Colonic mucosa (tissue), 4 donors: ENCODE results near the gene CCDC172. TPM values are rescaled to one million over a fixed set of nuclear protein-coding genes. Genes with fewer than 3 reads are reported as not detected.

ENCODE experiments used
- DNase-seq: peaks from one replicate; pipeline ENCODE4 v3.0.0-alpha.2; 2020
- H3K27ac ChIP-seq: fragments of 200-600 bp; one replicate; pipeline ENCODE4 v1.8.0; 2021
- H3K27me3 ChIP-seq: fragments of 200-600 bp; one replicate; pipeline ENCODE4 v1.8.0; 2021
- H3K36me3 ChIP-seq: fragments of 200-600 bp; one replicate; pipeline ENCODE4 v1.8.0; 2021
- H3K4me1 ChIP-seq: fragments of 200-600 bp; one replicate; pipeline ENCODE4 v1.8.0; 2021; ENCODE audit warnings: mild to moderate bottlenecking
- H3K4me3 ChIP-seq: fragments of 200-600 bp; one replicate; pipeline ENCODE4 v1.8.0; 2021
- H3K9ac ChIP-seq, 2 donors: one replicate each; pipeline ENCODE4 v1.7.0; 2013; ENCODE audit warnings: control low read depth in 2 of 2, low read depth in 2 of 2, low read length in 2 of 2
- H3K9me3 ChIP-seq: fragments of 200-600 bp; one replicate; pipeline ENCODE4 v1.8.0; 2021
- intact Hi-C: fragments of 100-400 bp; cut with DNase I; formaldehyde crosslinking; loops from one replicate; pipeline ENCODE4 v1.14.1; 2022
- total RNA-seq, 2 donors: library from RNA; stranded (reverse); fragmentation: NEBNext Ultra II Directional in 1 of 2; extraction: Animal tissue kit (Norgen Biotek cat#: 25700) in 1 of 2; gene quantifications; one replicate each; pipeline ENCODE4 v1.2.1, GENCODE V29; 2021
- TF ChIP-seq, protein P1 (sequence below): fragments of 200-600 bp; IDR thresholded peaks from one replicate; pipeline ENCODE4 v1.8.0; 2022; ENCODE audit warnings: antibody characterized with exemption, mild to moderate bottlenecking
- donor health status: healthy.
- donor health status: DM: no; HTN: no; CAD: no.
- donor health status: DM: no; HTN: no; CAD: no.

Gene CCDC172
- total RNA-seq, 2 donors from 2014 or later, result not detected

DNA sequence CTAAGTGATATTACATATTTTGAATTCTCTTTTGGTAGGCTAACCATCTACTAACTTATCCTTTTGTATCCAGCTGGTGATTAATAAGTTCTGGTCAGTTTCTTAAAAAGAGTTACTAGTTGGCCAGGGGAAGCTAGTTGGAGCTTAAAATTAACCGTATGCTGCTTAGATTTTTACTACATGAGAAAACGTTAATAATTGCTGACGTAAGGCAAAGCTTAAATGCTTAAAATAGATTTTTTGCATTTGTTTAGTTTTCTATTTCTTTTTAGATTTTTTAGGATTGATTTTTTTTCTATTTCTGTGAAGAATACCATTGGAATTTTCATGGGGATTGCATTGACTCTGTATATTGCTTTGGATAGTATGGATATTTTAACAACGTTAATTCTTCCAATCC is 32.6 kb downstream of the CCDC172 start:
- TF ChIP-seq, protein P1, sequence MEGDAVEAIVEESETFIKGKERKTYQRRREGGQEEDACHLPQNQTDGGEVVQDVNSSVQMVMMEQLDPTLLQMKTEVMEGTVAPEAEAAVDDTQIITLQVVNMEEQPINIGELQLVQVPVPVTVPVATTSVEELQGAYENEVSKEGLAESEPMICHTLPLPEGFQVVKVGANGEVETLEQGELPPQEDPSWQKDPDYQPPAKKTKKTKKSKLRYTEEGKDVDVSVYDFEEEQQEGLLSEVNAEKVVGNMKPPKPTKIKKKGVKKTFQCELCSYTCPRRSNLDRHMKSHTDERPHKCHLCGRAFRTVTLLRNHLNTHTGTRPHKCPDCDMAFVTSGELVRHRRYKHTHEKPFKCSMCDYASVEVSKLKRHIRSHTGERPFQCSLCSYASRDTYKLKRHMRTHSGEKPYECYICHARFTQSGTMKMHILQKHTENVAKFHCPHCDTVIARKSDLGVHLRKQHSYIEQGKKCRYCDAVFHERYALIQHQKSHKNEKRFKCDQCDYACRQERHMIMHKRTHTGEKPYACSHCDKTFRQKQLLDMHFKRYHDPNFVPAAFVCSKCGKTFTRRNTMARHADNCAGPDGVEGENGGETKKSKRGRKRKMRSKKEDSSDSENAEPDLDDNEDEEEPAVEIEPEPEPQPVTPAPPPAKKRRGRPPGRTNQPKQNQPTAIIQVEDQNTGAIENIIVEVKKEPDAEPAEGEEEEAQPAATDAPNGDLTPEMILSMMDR, result no peak
- H3K4me3 ChIP-seq, result no peak overlapping the region
- no peak overlapping the region for H3K9ac ChIP-seq
- H3K36me3 ChIP-seq, result no peaks in the 10 kb centered on the region
- no peaks in the 10 kb centered on the region for H3K27me3 ChIP-seq
- H3K4me1 ChIP-seq, result no peaks in the 10 kb centered on the region
- intact Hi-C loops, result no loop called here
- no peak for DNase-seq
- no peak overlapping the region for H3K27ac ChIP-seq
- no peaks in the 10 kb centered on the region for H3K9me3 ChIP-seq

DNA sequence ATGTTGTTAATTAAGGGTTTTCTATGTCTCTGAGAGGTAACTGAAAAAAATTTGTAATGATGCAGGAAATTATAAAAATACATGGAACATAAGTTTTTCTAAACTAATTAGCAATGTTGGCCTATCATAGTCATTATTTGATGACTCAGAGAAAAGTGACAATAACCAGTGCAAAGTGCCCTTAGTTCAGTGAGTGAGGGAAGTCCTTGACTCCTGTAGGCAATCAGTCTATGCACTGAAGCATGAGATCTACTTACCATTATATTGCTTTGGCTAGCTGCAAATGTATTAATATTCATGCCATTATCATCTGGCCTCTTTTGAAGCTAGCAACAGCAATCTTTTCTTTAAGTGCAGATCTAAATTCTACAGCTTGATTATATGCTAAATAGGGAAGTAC is 40.6 kb downstream of the CCDC172 start:
- no peaks in the 10 kb centered on the region for H3K27me3 ChIP-seq
- H3K36me3 ChIP-seq, result no peaks in the 10 kb centered on the region
- TF ChIP-seq, protein P1, result no peak
- DNase-seq, result no peak
- H3K4me1 ChIP-seq, result no peaks in the 10 kb centered on the region
- no peak overlapping the region for H3K4me3 ChIP-seq
- H3K9ac ChIP-seq, result no peak overlapping the region
- intact Hi-C loops, result no loop called here
- H3K27ac ChIP-seq, result no peak overlapping the region
- no peaks in the 10 kb centered on the region for H3K9me3 ChIP-seq

DNA sequence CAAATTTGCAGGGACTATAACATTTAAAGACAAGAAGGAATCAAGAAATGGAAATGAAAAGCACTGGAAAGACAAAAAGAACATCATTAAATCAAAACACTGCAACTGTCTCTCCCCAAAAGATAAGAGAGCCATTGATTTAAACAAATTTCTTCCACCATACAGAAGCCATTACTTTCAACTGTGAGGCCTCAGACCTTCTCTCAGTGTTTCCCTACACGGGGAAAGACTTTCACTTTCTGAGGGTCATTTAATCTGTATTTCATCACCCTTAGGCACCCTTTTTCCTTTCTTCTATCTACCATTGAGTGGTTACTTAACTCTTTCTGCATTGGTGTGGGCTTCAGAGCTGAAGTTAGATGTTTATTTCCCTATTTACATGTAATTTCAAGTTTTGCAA is 47.5 kb downstream of the CCDC172 start:
- Histone ChIP-seq H3K9me3 (no peaks in the 10 kb centered on the region), H3K36me3 (no peaks in the 10 kb centered on the region), H3K4me3 (no peak overlapping the region), H3K4me1 (no peaks in the 10 kb centered on the region), H3K27ac (no peak overlapping the region), H3K27me3 (no peaks in the 10 kb centered on the region), H3K9ac (no peak overlapping the region)
- no peak for DNase-seq
- TF ChIP-seq, protein P1, result no peak
- intact Hi-C loops, result no loop called here

DNA sequence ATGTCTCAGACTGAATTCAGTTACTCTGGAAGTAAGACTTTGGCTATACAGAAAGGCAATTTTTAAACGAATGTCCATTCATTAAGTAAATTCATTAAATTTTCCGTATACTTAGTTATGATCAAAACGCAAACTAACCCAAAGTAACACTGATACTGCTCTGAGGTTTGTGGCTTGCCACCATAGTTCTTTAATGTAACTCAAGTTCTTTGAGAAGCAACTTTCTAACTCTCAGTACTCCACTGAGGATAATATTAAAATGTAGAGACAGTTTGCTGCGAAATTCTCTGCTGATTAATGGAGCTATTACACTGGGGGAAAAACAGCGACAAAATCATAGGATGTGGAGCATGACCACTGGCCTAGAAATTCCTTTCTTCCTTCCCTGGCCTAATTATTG is 58.0 kb downstream of the CCDC172 start:
- Histone ChIP-seq H3K9ac (no peak overlapping the region), H3K27ac (no peak overlapping the region), H3K4me3 (no peak overlapping the region), H3K4me1 (no peaks in the 10 kb centered on the region), H3K27me3 (no peaks in the 10 kb centered on the region), H3K36me3 (no peaks in the 10 kb centered on the region), H3K9me3 (no peaks in the 10 kb centered on the region)
- TF ChIP-seq, protein P1, result no peak
- intact Hi-C loops, result loop anchor here (10.0 kb wide), 2 partner anchors 577 to 677 kb away; no protein-coding TSS in a partner anchor
- no peak for DNase-seq

DNA sequence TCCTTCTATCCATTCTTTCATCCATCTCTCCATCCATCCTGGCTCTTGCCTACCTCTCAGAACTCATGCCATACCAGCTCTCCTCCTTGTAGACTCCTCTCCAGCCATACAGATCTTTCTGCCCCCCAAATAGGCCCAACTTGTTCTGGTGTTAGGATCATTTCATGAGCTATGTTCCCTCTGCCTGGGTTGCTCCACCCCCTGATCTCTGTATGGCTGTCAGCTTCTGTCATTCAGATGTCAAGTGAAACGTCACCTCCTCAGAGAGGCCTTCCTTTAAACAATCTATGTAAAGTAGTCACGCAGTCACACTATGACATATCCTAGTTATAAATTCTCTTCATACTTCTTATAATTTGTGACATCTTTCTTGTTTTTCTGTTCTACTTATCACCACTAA is 61.1 kb downstream of the CCDC172 start:
- intact Hi-C loops, result loop anchor here (5.0 to 10.0 kb wide), 3 partner anchors 581 to 1033 kb away; no protein-coding TSS in a partner anchor

More for the DNA sequence above, 61.1 kb downstream of the CCDC172 start:
- Histone ChIP-seq H3K27ac (no peak overlapping the region), H3K4me1 (no peaks in the 10 kb centered on the region), H3K27me3 (no peaks in the 10 kb centered on the region), H3K36me3 (no peaks in the 10 kb centered on the region), H3K9ac (no peak overlapping the region), H3K4me3 (no peak overlapping the region), H3K9me3 (no peaks in the 10 kb centered on the region)
- TF ChIP-seq, protein P1, result no peak
- no peak for DNase-seq
